ENCODE measurements around the gene MAD2L1BP.
"Not testable (repeated sequence)": the region's sequence is repeated elsewhere in the genome, so short reads cannot be mapped to it uniquely, and the experiment has no call there.

MAD2L1BP gene

DNA sequence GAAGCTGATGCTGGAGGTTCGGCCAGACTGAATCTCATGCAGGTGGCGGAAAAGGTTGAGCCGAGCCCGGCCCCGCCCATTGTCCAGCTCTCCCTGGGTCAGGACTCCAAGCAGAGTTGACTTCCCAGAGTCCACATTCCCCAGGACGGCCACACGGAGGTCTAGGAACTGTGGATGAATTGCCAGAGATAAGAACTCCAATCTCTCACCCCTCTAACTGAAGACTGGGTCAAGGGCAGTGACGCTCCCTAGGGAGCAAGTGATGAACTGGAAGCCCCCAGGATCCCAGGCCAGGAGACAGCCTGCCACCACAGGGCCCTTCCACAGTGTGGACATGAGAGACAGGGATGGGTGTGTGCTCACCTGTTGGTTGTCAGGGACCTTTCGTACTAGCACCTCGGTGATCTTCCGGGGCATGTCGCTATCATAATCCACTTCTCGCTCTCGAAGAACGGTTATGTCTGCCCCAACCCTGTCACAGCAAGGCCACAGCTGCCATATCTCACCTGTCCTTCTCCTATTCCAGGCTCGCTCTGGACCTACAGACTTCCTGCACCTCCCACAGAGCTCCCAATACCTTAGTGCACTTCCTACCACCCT is 10.1 kb upstream of the MAD2L1BP start:
- no peak for DNase-seq (ENCODE audit: low read depth)
- TF ChIP-seq, protein P1, sequence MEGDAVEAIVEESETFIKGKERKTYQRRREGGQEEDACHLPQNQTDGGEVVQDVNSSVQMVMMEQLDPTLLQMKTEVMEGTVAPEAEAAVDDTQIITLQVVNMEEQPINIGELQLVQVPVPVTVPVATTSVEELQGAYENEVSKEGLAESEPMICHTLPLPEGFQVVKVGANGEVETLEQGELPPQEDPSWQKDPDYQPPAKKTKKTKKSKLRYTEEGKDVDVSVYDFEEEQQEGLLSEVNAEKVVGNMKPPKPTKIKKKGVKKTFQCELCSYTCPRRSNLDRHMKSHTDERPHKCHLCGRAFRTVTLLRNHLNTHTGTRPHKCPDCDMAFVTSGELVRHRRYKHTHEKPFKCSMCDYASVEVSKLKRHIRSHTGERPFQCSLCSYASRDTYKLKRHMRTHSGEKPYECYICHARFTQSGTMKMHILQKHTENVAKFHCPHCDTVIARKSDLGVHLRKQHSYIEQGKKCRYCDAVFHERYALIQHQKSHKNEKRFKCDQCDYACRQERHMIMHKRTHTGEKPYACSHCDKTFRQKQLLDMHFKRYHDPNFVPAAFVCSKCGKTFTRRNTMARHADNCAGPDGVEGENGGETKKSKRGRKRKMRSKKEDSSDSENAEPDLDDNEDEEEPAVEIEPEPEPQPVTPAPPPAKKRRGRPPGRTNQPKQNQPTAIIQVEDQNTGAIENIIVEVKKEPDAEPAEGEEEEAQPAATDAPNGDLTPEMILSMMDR (conservative IDR thresholded peaks at IDR 0.05; ENCODE audit: low read length) = no peak
- H3K4me3 ChIP-seq (ENCODE audit: low read length) = no peak overlapping the region

- TF ChIP-seq, protein P1 (conservative IDR thresholded peaks at IDR 0.05; ENCODE audit: low read length) = no peak
- peak overlapping the region; percentile 97 for H3K4me3 ChIP-seq (ENCODE audit: low read length)
- peak; percentile 97 for DNase-seq (ENCODE audit: low read depth)
These were observed 8.4 kb upstream of the MAD2L1BP start for GRCh38 chr6:43627008-43627825.

GRCh38 chr6:43628393-43629103 is 7.1 kb upstream of the MAD2L1BP start:
- TF ChIP-seq, protein P1 (conservative IDR thresholded peaks at IDR 0.05; ENCODE audit: low read length) = no peak
- peak; percentile 54 for DNase-seq (ENCODE audit: low read depth)

GRCh38 chr6:43629104-43629504 is 6.5 kb upstream of the MAD2L1BP start, which contains the start of gene GTPBP2:
Gene GTPBP2 (minus strand): TSS chr6:43629264. CDS start chr6:43629162, 102 bp downstream.
- peak within 1 kb of the TSS; percentile 97 for H3K4me3 ChIP-seq (ENCODE audit: low read length)
- TF ChIP-seq, protein P1 (conservative IDR thresholded peaks at IDR 0.05; ENCODE audit: low read length) = no peak
- DNase-seq (ENCODE audit: low read depth) = peak; percentile 99

More at GRCh38 chr6:43628393-43629103, 7.1 kb upstream of the MAD2L1BP start:
- H3K4me3 ChIP-seq (ENCODE audit: low read length) = peak overlapping the region; percentile 97

GRCh38 chr6:43629505-43630300 is 5.9 kb upstream of the MAD2L1BP start:
- TF ChIP-seq, protein P1 (conservative IDR thresholded peaks at IDR 0.05; ENCODE audit: low read length) = 0 out of 2 replicates have a peak, but pooled peaks have one; percentile 11
- peak overlapping the region; percentile 97 for H3K4me3 ChIP-seq (ENCODE audit: low read length)
- DNase-seq (ENCODE audit: low read depth) = peak; percentile 98

- TF ChIP-seq, protein P1 (conservative IDR thresholded peaks at IDR 0.05; ENCODE audit: low read length) = no peak
- no peak for DNase-seq (ENCODE audit: low read depth)
- H3K4me3 ChIP-seq (ENCODE audit: low read length) = no peak overlapping the region
These were observed 4.5 kb upstream of the MAD2L1BP start for GRCh38 chr6:43630980-43631619.

DNA sequence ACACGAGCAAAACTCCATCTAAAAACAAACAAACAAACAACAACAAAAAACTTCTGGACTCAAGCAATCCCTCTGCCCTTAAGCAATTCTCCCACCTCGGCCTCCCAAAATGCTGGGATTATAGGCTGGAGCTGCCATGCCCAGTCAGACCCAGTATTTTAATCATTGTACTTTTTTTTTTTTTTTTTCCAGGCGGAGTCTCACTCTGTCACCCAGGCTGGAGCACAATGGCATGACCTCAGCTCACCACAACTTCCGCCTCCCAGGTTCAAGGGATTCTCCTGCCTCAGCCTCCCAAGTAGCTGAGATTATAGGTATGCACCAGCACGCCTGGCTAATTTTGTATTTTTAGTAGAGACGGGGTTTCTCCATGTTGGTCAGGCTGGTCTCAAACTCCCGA is 2.6 kb upstream of the MAD2L1BP start:
- H3K4me3 ChIP-seq (ENCODE audit: low read length); DNase-seq (ENCODE audit: low read depth): not testable (repeated sequence)
